Right lung (tissue), 5 donors: ENCODE measurements around the gene CDH26. TPM values are rescaled to one million over a fixed set of nuclear protein-coding genes. Genes with fewer than 3 reads are reported as not detected.

Source experiments
- DNase-seq, 2 donors: peaks; one replicate each; pipeline ENCODE4 v3.0.0-alpha.2; 2013
- polyA plus RNA-seq, 5 donors: library from polyadenylated mRNA; unstranded; fragments of 120-200 nt; gene quantifications; one replicate each; pipeline versions ENCODE4 v1.2.1 to v1.2.3, GENCODE V29; 2013; ENCODE audit warnings: inconsistent platforms in 1 of 5, low replicate concordance in 1 of 5; ENCODE audit not compliant: insufficient read length in 5 of 5, insufficient read depth in 1 of 5

The CDH26 gene
- polyA plus RNA-seq, 5 donors, result 1.6 to 2.6 (median 2.2) TPM

GRCh38 chr20:59983076-59983475, 24.9 kb downstream of the CDH26 start:
- DNase-seq, result no peak

- DNase-seq, result no peak
These were observed 26.3 kb downstream of the CDH26 start for GRCh38 chr20:59984541-59984940.

DNA sequence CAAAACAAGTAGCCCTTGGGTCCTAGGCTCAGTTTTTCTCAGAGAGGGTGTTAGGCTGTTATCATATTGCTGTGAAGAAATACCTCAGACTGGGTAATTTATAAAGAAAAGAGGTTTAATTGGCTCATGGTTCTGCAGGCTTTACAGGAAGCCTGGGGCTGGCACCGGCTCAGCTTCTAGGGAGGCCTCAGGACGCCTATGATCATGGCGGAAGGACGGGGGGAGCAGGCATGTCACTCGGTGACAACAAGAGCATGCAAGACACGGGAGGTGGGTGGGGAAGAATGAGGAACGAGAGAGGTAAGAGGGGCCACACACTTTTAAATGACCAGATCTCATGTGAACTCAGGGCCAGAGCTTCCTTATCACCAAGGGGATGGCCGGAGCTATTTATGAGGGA, 26.9 kb downstream of the CDH26 start:
- no peak for DNase-seq

DNA sequence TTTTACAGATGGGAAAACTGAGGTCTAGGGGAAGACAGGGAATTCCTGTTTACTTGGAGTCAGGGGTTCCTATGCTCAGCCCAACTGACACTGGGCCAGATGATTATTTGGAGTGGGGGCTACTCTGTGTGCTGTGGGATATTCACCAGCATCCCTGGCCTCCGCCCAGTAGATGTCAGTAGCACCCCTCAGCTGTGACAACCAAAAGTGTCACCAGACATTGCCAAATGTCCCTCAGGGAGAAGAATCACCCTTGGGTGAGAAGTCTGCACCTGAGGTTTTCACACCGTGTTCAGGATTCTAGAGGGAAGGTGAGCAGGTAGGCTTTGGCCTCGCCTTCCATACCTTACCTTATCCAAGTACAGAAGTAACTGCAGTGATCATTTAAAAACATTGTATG, 27.6 kb downstream of the CDH26 start:
- no peak for DNase-seq

DNA sequence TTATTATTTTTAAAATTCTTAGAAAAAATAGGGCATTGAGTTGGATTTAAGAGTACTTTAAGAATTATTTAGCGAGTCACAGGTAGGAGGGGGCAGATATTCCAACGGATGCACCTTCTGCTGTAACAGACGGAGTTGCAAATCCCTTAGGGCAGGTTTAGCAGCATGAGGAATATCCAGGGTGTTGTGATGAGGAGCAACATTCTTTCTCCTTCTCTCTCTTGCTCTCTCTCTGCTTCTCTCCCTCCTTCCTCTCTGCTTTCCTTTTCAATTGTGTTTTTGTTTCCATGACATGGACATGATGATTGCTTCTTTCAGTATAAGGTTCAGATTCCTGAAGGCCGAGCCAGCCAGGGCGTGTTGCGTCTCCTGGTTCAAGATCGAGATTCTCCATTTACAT, 28.9 kb downstream of the CDH26 start:
- DNase-seq, result no peak

DNA sequence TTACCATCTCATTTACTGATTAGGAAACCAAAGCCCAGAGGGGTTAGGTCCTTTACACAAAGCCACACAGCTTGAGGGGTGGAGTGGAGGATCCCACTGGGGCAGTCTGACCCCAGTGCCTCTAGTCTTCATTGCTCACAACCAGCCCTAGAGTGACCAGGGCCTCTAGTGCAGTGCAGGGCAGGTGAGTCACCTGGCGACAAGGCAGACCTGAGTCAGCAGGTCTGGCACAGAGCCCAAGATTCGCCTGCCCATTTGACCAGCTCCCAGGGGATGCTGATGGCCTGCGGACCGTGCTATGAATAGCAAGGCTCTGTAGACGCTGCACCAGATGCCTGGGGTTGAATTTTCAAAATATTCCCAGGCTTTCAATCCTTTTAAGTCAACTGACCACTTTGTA, 29.9 kb downstream of the CDH26 start:
- DNase-seq, result no peak

DNA sequence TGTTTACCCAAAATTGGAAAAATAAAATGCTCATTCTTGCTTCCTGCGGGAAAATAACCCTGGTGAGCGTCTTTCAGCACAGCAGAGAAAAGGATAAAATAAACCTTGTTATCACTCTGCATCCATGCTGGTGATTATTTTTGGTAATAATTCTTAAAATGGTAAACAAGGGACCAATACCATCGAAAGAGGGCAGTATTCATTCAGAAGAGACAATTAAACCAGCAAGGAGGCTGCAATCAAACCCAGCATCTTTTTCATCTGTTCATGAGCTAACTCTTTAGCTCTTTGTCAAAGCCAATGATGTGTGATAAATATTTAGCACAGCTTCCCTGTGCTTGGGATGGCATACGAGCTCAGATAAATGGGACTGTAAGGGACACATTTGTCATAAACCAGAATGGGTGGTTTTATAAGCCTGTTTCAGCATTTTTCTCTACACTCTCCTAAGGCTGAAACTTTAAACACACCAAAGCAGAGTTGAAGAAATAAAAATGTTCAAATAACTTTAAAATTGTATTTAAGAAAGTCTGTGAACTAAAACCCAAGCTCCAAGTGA, 34.4 kb downstream of the CDH26 start:
- DNase-seq, result peak in 1 of 2 donors; percentile 51

- DNase-seq, result no peak
These were observed 35.7 kb downstream of the CDH26 start for GRCh38 chr20:59993736-59994430.

GRCh38 chr20:59994697-59995122, 36.5 kb downstream of the CDH26 start:
- DNase-seq, result peak in 1 of 2 donors; percentile 25

- DNase-seq, result no peak
These were observed 37.9 kb downstream of the CDH26 start for GRCh38 chr20:59996108-59996507.

- peak in 1 of 2 donors; percentile 63 for DNase-seq
These were observed 39.7 kb downstream of the CDH26 start for GRCh38 chr20:59997896-59998295.

- DNase-seq, result no peak
These were observed 41.3 kb downstream of the CDH26 start for GRCh38 chr20:59999502-59999901.

- DNase-seq, result no peak
These were observed 42.2 kb downstream of the CDH26 start for GRCh38 chr20:60000271-60001042.

- no peak for DNase-seq
These were observed 42.9 kb downstream of the CDH26 start for GRCh38 chr20:60001108-60001507.

DNA sequence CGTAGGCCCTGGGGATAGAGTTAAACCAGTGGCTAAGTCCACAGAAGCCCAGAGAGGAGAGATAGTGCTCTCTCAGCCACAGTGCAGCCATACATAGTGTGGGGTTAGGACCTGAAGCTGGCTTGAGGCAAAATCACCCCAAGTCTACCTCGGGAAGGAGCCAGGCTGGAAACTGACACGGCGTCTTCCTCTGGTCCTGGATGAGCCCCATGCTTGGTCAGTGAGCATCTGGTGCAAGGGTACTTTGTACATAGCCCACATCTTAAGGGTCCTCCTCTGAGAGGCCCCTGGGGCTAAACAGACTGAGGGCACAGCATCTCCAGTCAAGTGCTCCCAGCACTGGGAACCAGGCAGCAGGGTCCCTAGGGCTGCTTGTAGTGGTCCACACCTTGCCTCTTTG, 45.6 kb downstream of the CDH26 start:
- DNase-seq, result no peak

DNA sequence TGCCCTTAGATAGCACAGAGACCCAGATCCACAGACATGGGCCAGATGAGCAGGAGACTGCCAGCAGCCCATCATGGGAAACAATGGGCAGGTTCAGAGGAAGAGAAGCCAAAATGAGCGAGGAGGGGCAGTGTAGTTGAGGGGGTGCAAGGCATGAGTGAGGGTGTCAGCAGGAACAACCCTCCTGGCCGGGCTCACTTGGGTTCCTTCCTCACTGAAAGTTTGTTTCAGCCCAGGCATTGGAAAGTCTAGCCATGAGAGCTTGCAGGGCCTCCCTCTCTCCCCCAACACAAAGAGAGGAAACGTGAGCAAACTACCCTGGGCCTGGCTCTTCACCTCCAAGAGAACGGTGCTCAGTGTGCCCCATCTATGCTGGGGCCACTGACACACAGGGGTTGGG, 48.0 kb downstream of the CDH26 start:
- DNase-seq, result no peak

- no peak for DNase-seq
These were observed 49.2 kb downstream of the CDH26 start for GRCh38 chr20:60007464-60007863.

- no peak for DNase-seq
These were observed 50.0 kb downstream of the CDH26 start for GRCh38 chr20:60008130-60008808.

- no peak for DNase-seq
These were observed 51.1 kb downstream of the CDH26 start for GRCh38 chr20:60009318-60009717.

DNA sequence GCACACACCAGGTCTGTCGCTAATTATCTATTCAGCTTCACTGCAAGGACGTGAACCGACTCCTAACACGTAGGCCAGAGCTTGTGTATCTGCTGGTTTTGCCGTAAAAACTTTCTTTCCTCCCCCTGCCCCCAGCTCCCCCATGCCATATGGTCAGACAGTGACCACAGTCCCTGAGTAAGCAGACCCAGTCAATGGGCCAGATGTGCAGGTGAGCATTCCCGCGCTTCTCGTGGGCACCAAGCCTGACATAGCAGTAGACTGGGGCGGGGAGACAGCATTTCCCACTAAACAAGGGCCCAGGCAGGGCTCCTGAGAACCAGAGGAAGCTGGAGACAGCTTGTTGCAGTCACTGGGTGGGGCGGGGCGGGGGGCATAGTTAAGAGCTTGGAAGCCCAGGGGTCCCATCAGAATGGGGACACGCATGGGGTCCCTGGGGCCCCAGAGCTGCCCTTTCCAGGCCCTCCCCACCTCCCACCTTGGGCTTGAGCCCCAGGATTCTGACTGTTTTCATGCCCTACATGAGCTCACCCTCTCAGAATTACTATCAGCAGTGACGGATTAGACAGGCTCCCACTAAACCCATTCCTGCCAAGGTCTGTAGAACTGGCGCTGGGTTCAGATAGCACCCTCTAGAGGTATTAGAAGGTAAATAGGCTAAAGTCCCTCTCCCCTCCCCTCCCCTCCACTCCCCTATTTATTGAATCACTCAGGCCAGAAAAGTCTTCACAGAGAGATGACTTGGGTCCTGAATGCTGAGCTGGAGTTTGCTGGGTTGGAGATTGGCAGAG, 51.8 kb downstream of the CDH26 start:
- no peak for DNase-seq

DNA sequence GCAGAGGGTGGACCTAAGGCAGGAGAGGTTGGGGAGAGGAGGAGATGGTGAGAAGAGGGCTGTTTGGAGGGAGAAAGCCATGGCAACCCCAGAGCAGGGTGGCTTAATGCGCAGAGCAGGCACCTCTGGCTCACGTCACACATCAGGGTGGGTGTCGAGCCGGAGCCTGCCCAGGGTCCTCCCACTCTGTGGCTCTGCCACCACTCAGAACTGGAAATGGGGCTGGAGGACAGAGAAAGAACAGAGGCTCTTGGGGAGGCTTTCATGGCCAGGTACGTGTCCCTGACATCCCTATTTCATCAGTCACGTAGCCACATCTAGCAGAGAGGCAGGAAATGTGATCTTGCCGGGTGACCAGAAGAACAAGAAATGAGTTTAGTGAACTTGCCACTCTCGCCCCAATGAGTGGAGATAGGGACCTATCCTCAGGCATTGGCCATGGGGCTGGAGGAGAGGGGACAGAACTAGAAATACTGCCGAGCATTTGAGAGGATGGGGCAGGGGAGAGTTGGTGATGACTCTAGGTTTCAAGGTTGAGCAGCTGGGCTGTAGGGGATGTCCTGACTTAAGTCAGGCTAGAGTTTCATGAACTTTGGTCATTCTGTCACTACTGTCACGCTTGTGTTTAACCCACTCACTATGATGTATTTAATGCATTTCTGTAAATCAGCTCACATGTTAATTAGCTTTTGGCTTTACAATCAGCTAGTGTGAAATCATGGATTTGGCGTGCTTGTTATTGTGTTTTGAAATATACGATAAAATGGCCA, 52.7 kb downstream of the CDH26 start:
- no peak for DNase-seq
